Stimulated activated naive CD4-positive, alpha-beta T cell treated with Interleukin-2 at 50 U/mL for 16 hours (primary cell): ENCODE measurements around the gene DOCK1.
"Not testable (repeated sequence)": the region's sequence is repeated elsewhere in the genome, so short reads cannot be mapped to it uniquely, and the experiment has no call there.

ENCODE experiments used
- DNase-seq: peaks from one replicate; lab custom pipeline; 2025; lab: John Stamatoyannopoulos, UW

DOCK1 gene

GRCh38 chr10:126904818-126905701 is at the start of gene DOCK1:
DOCK1 (plus strand) TSS chr10:126905428; CDS start chr10:126905518, 90 bp downstream.
- no peak for DNase-seq

GRCh38 chr10:126857178-126857806 is 47.9 kb upstream of the DOCK1 start:
- no peak for DNase-seq

DNA sequence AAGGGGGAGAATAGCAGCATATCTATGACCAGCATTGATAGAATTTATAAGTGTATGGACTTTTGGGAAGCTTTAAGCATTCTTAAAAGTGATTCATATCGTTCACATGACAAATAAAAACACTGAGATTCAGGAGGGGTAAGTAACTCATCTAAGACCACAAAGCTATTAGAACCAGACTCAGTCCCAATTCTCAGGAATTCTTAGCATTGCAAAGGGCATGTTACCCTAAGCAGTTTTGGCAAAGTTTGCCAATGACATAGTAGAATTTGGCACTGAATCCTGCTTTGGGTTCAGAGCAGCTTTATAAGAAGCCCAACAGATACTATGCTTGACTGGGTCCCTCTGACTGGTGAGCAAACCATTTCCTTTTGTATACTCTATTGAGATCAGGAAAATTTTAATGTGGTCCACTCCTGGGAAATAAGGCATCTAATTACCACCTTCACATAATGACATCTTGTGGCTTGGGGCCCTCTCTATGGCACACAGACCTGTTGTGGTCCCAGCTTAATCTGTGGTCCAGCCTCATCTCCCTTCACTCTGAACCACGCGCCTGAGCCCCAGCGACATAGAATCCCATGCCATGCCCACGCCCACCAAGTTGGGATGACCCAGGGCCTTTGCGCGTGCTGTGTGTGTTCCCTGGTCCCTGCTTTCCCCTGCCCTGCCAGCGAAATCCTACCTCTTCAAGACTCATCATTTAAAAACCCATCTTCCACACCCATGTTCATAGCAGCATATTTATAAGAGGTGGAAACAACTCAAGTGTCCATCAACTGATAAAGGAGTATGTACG is 37.5 kb upstream of the DOCK1 start:
- no peak for DNase-seq

- DNase-seq: no peak
These were observed 36.9 kb upstream of the DOCK1 start for GRCh38 chr10:126868371-126868770.

DNA sequence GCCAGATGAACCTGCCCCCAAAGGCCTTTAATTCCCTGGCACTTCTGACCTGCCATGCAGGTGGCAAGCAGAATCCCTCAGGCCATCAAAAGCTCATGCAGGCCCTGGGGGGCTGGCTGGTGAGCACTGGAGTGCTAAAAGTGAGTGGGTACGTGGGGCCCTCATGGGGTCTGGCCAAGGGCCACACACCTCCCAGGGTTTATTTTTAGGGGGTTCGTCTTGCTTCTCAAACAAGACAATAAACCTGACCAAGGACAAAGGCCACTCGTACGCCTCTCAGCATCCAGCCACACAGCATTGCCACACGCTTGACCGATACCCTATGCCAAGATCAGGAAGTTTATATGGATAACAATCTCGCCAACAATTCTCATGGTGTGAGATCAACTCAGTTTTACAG is 33.1 kb upstream of the DOCK1 start:
- no peak for DNase-seq

DNA sequence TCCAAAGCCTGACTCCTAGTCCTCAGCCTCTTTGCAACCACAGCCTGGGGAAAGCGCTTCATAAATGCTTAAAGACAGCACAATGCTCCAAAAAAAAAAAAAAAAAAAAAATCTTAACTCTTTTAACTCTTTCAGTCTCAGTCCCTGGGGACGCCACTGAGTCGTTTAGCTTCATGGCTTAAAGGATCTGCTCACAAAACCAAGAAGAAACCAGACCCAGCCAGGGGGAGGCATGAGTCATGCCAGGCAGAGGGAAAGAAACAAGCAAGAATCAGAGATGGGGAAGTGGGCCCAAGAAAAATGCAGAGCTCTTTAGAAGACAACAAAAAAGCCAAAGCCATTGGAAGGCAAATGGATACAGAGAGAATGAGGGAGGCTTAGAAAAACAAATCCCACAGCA is 32.5 kb upstream of the DOCK1 start:
- no peak for DNase-seq

- no peak for DNase-seq
These were observed 28.8 kb upstream of the DOCK1 start for GRCh38 chr10:126876456-126876855.

DNA sequence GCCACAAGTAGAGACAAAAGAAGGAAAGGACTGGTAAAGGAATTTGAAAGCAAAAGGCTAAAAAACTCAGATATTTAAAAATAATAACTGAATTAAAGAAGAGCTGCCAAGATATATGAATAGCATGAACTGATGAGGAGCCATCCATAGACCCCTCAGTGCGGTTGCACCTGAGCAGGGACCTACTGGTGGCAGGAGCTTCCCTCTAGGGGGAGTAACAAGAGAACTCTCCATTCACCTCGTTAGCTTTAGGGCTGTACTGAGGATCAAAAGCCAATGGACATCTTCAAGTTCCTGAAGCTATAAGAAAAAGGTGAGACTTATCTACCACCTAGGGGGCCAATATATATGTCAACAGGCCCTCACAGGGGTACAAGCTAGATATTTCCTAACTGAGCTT is 27.8 kb upstream of the DOCK1 start:
- no peak for DNase-seq

DNA sequence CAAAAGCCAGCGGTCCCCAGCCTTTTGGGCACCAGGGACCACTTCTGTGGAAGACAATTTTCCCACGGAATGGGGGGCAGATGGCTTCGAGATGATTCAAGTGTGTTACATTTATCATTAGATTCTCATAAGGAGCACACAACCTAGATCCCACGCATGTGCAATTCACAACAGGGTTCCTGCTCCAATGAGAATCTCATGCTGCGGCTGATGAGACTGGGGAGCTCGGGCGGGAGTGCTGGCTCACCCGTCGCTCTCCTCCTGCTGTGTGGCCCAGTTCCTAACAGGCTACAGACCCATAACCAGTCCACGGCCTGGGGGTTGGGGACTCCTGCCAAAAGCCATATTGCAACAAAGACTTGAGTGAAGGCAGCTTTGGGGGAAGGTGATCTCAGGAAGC is 26.6 kb upstream of the DOCK1 start:
- DNase-seq: no peak

DNA sequence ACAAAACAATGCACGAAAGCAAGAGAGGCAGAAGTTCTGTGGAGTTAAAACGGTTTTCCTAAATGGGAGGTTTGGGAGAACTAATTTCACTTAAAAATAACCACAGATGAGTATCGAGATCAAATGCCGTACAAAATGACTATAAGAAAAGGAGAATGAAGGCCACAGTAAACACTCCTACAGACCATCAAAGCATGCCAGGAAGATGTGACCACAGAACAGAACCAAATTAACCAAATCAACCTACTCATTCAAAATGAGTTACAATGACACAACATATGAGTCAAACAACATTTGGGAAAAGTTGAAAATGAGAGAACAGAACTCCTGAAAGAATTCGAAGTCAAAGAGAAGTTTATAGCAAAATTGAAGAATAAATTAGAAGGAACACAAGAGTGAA is 24.3 kb upstream of the DOCK1 start:
- DNase-seq: no peak

DNA sequence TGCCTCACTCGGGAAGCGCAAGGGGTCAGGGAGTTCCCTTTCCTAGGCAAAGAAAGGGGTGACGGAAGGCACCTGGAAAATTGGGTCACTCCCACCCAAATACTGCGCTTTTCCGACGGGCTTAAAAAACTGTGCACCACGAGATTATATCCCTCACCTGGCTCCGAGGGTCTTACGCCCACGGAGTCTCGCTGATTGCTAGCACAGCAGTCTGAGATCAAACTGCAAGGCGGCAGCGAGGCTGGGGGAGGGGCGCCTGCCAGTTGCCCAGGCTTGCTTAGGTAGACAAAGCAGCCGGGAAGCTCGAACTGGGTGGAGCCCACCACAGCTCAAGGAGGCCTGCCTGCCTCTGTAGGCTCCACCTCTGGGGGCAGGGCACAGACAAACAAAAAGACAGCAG is 23.2 kb upstream of the DOCK1 start:
- DNase-seq: not testable (repeated sequence)

DNA sequence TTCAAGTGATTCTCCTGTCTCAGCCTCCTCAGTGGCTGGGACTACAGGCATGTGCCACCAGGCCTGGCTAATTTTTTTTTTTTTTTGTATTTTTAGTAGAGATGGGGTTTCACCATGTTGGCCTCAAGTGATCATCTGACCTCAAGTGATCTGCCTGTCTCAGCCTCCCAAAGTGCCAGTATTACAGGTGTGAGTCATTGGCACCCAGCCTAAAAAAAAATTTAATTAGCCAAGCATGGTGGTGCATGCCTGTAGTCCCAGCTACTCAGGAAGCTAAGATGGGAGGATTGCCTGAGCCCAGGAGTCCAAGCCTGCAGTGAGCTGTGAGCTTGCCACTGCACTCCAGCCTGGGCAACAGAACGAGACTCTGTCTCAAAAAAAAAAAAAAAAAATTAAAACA is 16.8 kb upstream of the DOCK1 start:
- not testable (repeated sequence) for DNase-seq

- no peak for DNase-seq
These were observed 15.8 kb upstream of the DOCK1 start for GRCh38 chr10:126889421-126889820.

- DNase-seq: not testable (repeated sequence)
These were observed 14.4 kb upstream of the DOCK1 start for GRCh38 chr10:126890797-126891196.

- no peak for DNase-seq
These were observed 12.7 kb upstream of the DOCK1 start for GRCh38 chr10:126892226-126893175.

DNA sequence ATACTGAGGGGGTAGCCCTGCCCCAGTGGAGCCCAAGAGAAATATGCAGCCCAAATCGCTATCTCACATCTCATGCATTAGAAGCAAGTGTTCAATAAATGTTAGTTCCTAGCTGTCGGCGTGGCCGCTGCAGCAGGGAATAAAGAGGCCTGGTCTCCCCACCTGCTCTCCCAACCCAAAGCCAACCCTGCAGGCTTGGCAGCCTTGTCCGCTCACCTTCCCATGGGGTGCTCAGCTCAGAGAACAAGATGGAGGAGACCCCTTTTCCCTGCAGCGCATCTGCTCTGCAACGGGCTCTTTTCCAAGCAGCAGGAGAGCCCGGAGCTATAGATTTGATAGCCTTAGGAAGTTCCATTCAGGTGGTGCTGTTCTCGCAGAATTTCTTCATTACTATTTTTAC is 12.0 kb upstream of the DOCK1 start:
- DNase-seq: no peak

GRCh38 chr10:126893841-126894240 is 11.4 kb upstream of the DOCK1 start:
- no peak for DNase-seq

DNA sequence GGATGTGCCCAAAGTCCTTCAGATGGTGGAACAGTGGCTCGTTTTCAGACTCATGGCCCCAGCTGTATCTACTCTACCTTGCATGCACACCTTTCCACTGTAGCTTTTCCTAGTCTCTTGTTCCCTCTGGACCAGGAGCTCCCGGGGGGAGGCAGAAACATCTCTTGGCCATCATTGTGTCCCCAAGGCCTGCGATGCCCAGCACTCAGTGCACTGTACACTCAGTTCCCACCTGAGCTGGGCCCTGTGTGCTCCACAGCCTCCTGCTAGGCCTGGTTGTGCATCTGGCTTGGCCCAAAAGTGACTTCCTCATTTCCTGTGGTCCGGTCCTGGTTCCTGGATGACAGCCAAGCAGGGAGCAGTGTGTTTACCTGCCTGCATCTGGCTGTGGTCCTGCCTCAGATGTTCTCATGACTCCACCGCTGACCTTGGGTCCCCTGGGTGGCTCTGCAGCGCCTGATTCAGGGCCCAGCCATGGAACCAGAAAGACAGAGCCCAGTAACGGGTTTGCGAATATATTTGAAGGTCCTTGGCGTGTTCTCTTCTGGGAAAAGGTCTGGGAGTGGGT is 9.9 kb upstream of the DOCK1 start:
- no peak for DNase-seq

DNA sequence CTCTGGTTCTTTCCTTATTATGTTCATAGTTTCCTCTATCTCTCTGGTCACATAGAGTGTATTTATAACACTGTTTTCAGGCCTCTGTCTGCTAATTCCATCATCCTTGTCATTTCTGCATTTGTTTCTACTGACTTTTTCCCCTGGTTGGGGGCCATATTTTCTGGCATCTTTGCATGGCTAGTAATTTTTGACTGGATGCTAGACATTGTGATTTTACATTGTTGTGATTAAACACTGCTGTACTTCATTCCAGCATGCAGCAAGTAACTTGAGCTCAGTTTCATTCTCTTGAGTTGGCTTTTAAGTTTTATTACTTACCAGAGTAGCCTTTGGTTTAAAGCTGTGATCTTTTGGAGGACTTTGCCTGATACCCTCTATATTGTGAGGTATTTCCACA is 6.8 kb upstream of the DOCK1 start:
- DNase-seq: no peak

DNA sequence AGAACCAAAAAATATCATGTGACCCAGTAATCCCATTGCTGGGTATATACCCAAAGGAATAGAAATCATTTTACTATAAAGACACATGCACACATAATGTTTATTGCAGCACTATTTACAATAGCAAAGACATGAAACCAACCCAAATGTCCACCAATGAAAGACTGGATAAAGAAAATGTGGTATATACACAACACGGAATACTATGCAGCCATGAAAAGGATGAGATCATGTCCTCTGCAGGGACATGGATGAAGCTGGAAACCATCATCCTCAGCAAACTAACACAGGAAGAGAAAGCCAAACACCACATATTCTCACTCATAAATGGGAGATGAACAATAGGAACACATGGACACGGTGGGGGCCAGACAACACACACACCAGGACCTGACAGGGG is 5.7 kb upstream of the DOCK1 start:
- not testable (repeated sequence) for DNase-seq

- DNase-seq: no peak
These were observed 3.1 kb upstream of the DOCK1 start for GRCh38 chr10:126902157-126902556.
